HCT116 (cell line): ENCODE data around the gene GRIN2A. TPM values are rescaled to one million over a fixed set of nuclear protein-coding genes. Genes with fewer than 3 reads are reported as not detected.

Source experiments
- ATAC-seq: fragments of 200-7000 bp; cut with Tn5 transposase; 2 replicates; pipeline ENCODE4 v1.9.1; 2020; ENCODE audit warnings: mild to moderate bottlenecking, moderate library complexity
- BruUV-seq: library from RNA; stranded (reverse); fragments of 400-500 nt; replicated peaks from 2 replicates; lab custom pipeline; 2021; lab: Mats Ljungman, UMichigan
- CTCF ChIA-PET: fragments of 300-600 bp; sonication (Branson Sonifier 250); formaldehyde crosslinking; loops from one replicate; lab custom pipeline; 2021; ENCODE audit warnings: antibody characterized with exemption; lab: Charles Lee
- POLR2A ChIA-PET: fragments of 300-600, 350-600 bp; sonication (Branson Sonifier 250); formaldehyde crosslinking; loops from one replicate; lab custom pipeline; 2021; ENCODE audit warnings: antibody characterized with exemption; lab: Charles Lee
- RAD21 ChIA-PET, 2 experiments: fragments of 300-600 bp; sonication (Branson Sonifier 250); formaldehyde crosslinking; loops; one replicate each; lab custom pipeline; 2023; ENCODE audit warnings: low total read pairs in 2 of 2; ENCODE audit not compliant: uncharacterized antibody in 2 of 2, unreplicated experiment in 2 of 2, low non-redundant PET in 1 of 2; lab: Charles Lee
- DNase-seq: peaks from one replicate; pipeline ENCODE4 v3.0.0-alpha.2; 2010; ENCODE audit warnings: low read depth, low spot score
- H2AFZ ChIP-seq: fragments of 200-600 bp; shearing (Covaris generic), sonication (generic); 2 replicates; pipeline ENCODE4 v1.6.1; 2017; ENCODE audit warnings: low read depth, mixed run types, mixed read lengths, antibody characterized with exemption, low read length; ENCODE audit not compliant: poor library complexity, severe bottlenecking
- H3K27ac ChIP-seq: 2 replicates; pipeline ENCODE4 v1.5.1; 2012; ENCODE audit warnings: low read depth, low read length
- H3K27me3 ChIP-seq: fragments of 200-600 bp; sonication (generic); 2 replicates; pipeline ENCODE4 v1.6.1; 2016; ENCODE audit warnings: mixed run types, low read length, mixed read lengths; ENCODE audit not compliant: insufficient read depth
- H3K36me3 ChIP-seq, 2 experiments: fragments of 200-500 bp in 1 of 2; fragments of 200-600 bp in 1 of 2; sonication (Bioruptor generic) in 1 of 2; sonication (generic) in 1 of 2; 2 replicates each; pipeline versions ENCODE4 v1.5.1 to v1.6.1; 2014 to 2016; ENCODE audit warnings: low read length in 2 of 2, inconsistent platforms in 1 of 2, mixed read lengths in 1 of 2, mixed run types in 1 of 2; ENCODE audit not compliant: insufficient read depth in 2 of 2, control insufficient read depth in 1 of 2
- H3K4me1 ChIP-seq, 2 experiments: fragments of 200-600 bp in 1 of 2; sonication (generic) in 1 of 2; 2 replicates each; pipeline versions ENCODE4 v1.5.1 to v1.6.1; 2012 to 2017; ENCODE audit warnings: low read length in 2 of 2, inconsistent platforms in 1 of 2, mild to moderate bottlenecking in 1 of 2, mixed read lengths in 1 of 2, mixed run types in 1 of 2, moderate library complexity in 1 of 2; ENCODE audit not compliant: insufficient read depth in 2 of 2, control insufficient read depth in 1 of 2
- H3K4me2 ChIP-seq: fragments of 200-600 bp; sonication (generic); 2 replicates; pipeline ENCODE4 v1.6.1; 2017; ENCODE audit warnings: mixed run types, low read length, mixed read lengths
- H3K4me3 ChIP-seq, 2 experiments: fragments of 200-600 bp in 1 of 2; sonication (generic) in 1 of 2; replicated peaks in 1 of 2; 2 replicates each; pipeline ENCODE4 v1.5.1; 2011 to 2016; ENCODE audit warnings: low read length in 2 of 2, control low read depth in 1 of 2, low read depth in 1 of 2, mild to moderate bottlenecking in 1 of 2, mixed read lengths in 1 of 2, mixed run types in 1 of 2
- H3K79me2 ChIP-seq: fragments of 200-600 bp; sonication (generic); 2 replicates; pipeline ENCODE4 v1.6.1; 2017; ENCODE audit warnings: mild to moderate bottlenecking, mixed run types, low read length, moderate library complexity, mixed read lengths; ENCODE audit not compliant: insufficient read depth
- H3K9ac ChIP-seq: fragments of 200-600 bp; sonication (generic); 2 replicates; pipeline ENCODE4 v1.6.1; 2016; ENCODE audit warnings: low read length, mixed read lengths
- H3K9me2 ChIP-seq: fragments of 200-600 bp; sonication (generic), shearing (Covaris generic); 2 replicates; pipeline ENCODE4 v1.6.1; 2017; ENCODE audit warnings: mixed run types, mild to moderate bottlenecking, moderate library complexity; ENCODE audit not compliant: insufficient read depth
- H3K9me3 ChIP-seq, 2 experiments: fragments of 200-500 bp in 1 of 2; fragments of 200-600 bp in 1 of 2; sonication (Bioruptor generic) in 1 of 2; sonication (generic) in 1 of 2; 2 replicates each; pipeline ENCODE4 v1.6.1; 2014 to 2017; ENCODE audit warnings: low read length in 2 of 2, mixed read lengths in 2 of 2, inconsistent platforms in 1 of 2, low read depth in 1 of 2, mild to moderate bottlenecking in 1 of 2, mixed run types in 1 of 2, moderate library complexity in 1 of 2; ENCODE audit not compliant: control insufficient read depth in 1 of 2, insufficient read depth in 1 of 2
- H4K20me1 ChIP-seq: fragments of 200-600 bp; sonication (generic), shearing (Covaris generic); 2 replicates; pipeline ENCODE4 v1.6.1; 2017; ENCODE audit warnings: mixed run types, mild to moderate bottlenecking, moderate library complexity; ENCODE audit not compliant: insufficient read depth
- ATF3 ChIP-seq: IDR thresholded peaks from 2 replicates; pipeline ENCODE4 v1.6.1; 2012
- CEBPB ChIP-seq: IDR thresholded peaks from 2 replicates; pipeline ENCODE4 v1.6.1; 2012; ENCODE audit warnings: low read depth
- CTCF ChIP-seq, 3 experiments: fragments of 200-600 bp in 1 of 3; sonication (generic) in 1 of 3; IDR thresholded peaks in 2 of 3; conservative IDR thresholded peaks in 1 of 3; 2 replicates each; pipeline ENCODE4 v1.5.1; 2012 to 2017; ENCODE audit warnings: low read depth in 2 of 3, low read length in 2 of 3, antibody characterized with exemption in 1 of 3, borderline replicate concordance in 1 of 3, control low read depth in 1 of 3, mild to moderate bottlenecking in 1 of 3, mixed read lengths in 1 of 3, mixed run types in 1 of 3, moderate library complexity in 1 of 3; ENCODE audit not compliant: insufficient read depth in 1 of 3
- EGR1 ChIP-seq: IDR thresholded peaks from 2 replicates; pipeline ENCODE4 v1.6.1; 2012; ENCODE audit warnings: low read depth
- FOSL1 ChIP-seq: IDR thresholded peaks from 2 replicates; pipeline ENCODE4 v1.6.1; 2012; ENCODE audit warnings: low read depth
- POLR2A ChIP-seq: IDR thresholded peaks from 2 replicates; pipeline ENCODE4 v1.7.0; 2011; ENCODE audit warnings: borderline replicate concordance; ENCODE audit not compliant: insufficient read depth, insufficient read length; ENCODE audit errors: extremely low read depth
- POLR2AphosphoS5 ChIP-seq: IDR thresholded peaks from 2 replicates; pipeline ENCODE4 v1.6.1; 2011; ENCODE audit warnings: mild to moderate bottlenecking, low read depth, low read length, moderate library complexity
- REST ChIP-seq: IDR thresholded peaks from 2 replicates; pipeline ENCODE4 v1.6.1; 2012; ENCODE audit warnings: low read depth
- SIN3A ChIP-seq: IDR thresholded peaks from 2 replicates; pipeline ENCODE4 v1.6.1; 2012; ENCODE audit warnings: low read depth
- SRF ChIP-seq: IDR thresholded peaks from 2 replicates; pipeline ENCODE4 v1.6.1; 2012; ENCODE audit warnings: low read depth
- TCF7L2 ChIP-seq: IDR thresholded peaks from 2 replicates; pipeline ENCODE4 v1.7.0; 2011; ENCODE audit warnings: borderline replicate concordance, inconsistent platforms; ENCODE audit not compliant: insufficient read depth, insufficient read length; ENCODE audit errors: extremely low read depth
- YY1 ChIP-seq: IDR thresholded peaks from 2 replicates; pipeline ENCODE4 v1.6.1; 2011; ENCODE audit warnings: low read length, low read depth, moderate library complexity, mild to moderate bottlenecking; ENCODE audit not compliant: insufficient replicate concordance; ENCODE audit errors: extremely low read depth
- ZBTB33 ChIP-seq: IDR thresholded peaks from 2 replicates; pipeline ENCODE4 v1.6.1; 2011; ENCODE audit warnings: mild to moderate bottlenecking, low read length, moderate library complexity; ENCODE audit not compliant: insufficient replicate concordance; ENCODE audit errors: extremely low read depth
- ZFX ChIP-seq: fragments of 450-650 bp; IDR thresholded peaks from 2 replicates; pipeline ENCODE4 v1.6.1; 2017
- intact Hi-C: fragments of 100-400 bp; cut with micrococcal nuclease; formaldehyde crosslinking; loops from 2 replicates; pipeline ENCODE4 v1.10.0; 2022
- total RNA-seq: library from RNA; stranded (reverse); gene quantifications from one replicate; pipeline ENCODE4 v1.2.1, GENCODE V29; 2021; ENCODE audit not compliant: unreplicated experiment

Gene GRIN2A
- total RNA-seq, 1 experiment from 2014 or later = 0.02 TPM

DNA sequence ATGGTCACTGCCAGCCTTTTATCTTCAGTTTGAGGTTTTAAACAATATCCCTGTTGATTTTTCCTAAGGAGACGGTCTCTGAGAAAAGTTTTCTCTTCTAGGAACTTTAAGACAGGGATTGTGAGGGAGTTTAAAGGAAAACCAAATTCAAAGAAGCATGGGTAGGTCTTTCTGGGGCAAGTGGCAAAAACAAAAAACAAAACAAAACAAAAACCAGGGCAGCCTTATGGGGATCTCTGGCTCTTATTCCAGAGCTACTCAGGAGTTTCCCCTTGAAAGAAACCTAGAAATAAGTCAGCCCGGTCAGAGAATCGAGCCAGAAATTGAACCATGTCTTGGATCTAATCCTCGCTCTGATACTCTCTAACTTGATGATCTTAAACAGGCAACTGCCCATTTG lies 424.5 kb downstream of the GRIN2A start (continued):
- no peak for TF ChIP-seq ZBTB33
- TF ChIP-seq POLR2A = no peak
- no peak for TF ChIP-seq CTCF (IDR thresholded peaks at IDR 0.05 in 2 of 3, conservative IDR thresholded peaks at IDR 0.05 in 1 of 3; ENCODE audit: borderline replicate concordance in 1 of 3, insufficient read depth in 1 of 3, low read depth in 2 of 3, low read length in 2 of 3)
- TF ChIP-seq SIN3A = no peak
- no peak for TF ChIP-seq YY1
- TF ChIP-seq SRF = no peak
- TF ChIP-seq EGR1 = no peak
- TF ChIP-seq POLR2AphosphoS5 = no peak

DNA sequence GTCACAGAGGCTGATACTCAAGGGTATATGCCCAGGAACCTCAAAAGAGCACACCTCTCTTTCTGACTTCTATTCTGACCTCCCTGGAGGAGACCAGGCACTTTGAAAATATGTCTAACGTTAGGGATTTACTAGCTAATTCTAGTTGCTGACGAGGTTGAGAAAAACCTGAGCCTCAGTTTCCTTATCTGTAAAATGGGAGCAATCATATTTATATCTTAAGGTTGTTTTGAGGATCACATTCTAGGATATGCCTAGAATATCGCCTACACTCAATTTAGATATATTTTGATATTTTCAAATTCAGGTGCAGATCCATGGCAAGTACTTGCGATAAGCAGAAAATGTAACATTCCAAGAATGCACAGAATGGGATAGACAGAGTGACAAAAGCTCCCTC lies 425.8 kb downstream of the GRIN2A start:
- Histone ChIP-seq H4K20me1 (no peaks in the 10 kb centered on the region), H3K27me3 (peaks cover 18% of the 10 kb centered on the region), H2AFZ (no peak overlapping the region), H3K9me3 (no peaks in the 10 kb centered on the region), H3K79me2 (no peaks in the 10 kb centered on the region), H3K4me2 (no peak overlapping the region), H3K9me2 (no peaks in the 10 kb centered on the region), H3K4me3 (no peak overlapping the region), H3K4me1 (no peaks in the 10 kb centered on the region), H3K27ac (no peak overlapping the region), H3K9ac (no peak overlapping the region), H3K36me3 (no peaks in the 10 kb centered on the region)
- TF ChIP-seq SIN3A = no peak
- no peak for TF ChIP-seq ZBTB33
- TF ChIP-seq CEBPB = no peak
- no peak for TF ChIP-seq ZFX
- TF ChIP-seq ATF3 = no peak
- no peak for TF ChIP-seq FOSL1
- no peak for TF ChIP-seq REST
- TF ChIP-seq TCF7L2 = no peak
- no peak for TF ChIP-seq POLR2A
- no TSS peak for BruUV-seq
- POLR2A ChIA-PET = no interaction called here
- intact Hi-C loops = no loop called here
- no peak for DNase-seq
- ATAC-seq = no peak
- RAD21 ChIA-PET = no interaction called here
- CTCF ChIA-PET = no interaction called here
